ENCODE results near the gene GUCY1B1. TPM values are rescaled to one million over a fixed set of nuclear protein-coding genes. Genes with fewer than 3 reads are reported as not detected.

The GUCY1B1 gene
- total and polyA plus RNA-seq, 11 donors, result 12.5 to 30.7 (median 18.5) TPM

GRCh38 chr4:155819066-155819465, 60.2 kb downstream of the GUCY1B1 start:
- DNase-seq (peak in 2 of 5 donors; percentile 27 to 45), ATAC-seq (peak in 1 of 4 donors; percentile 43)
- no peak for TF ChIP-seq POLR2A (IDR thresholded peaks at IDR 0.05)
- TF ChIP-seq CTCF (IDR thresholded peaks at IDR 0.05), result no peak
- H3K9me3 ChIP-seq, result no peaks in the 10 kb centered on the region
- 52 to 69% (median 62%) methylated on average over 1 of the region's 1 CpG for WGBS, 4 donors
- intact Hi-C loops (cut with DNase I), result loop anchor here in 1 of 10 donors (10.0 kb wide), 1 partner anchor 366 kb away; no protein-coding TSS in a partner anchor
- H3K36me3 ChIP-seq, result no peaks in the 10 kb centered on the region
- peaks cover 0 to 4% (median 0%) of the 10 kb centered on the region in 12 donors for H3K4me1 ChIP-seq
- no peak overlapping the region for H3K4me3 ChIP-seq
- no peaks in the 10 kb centered on the region for H3K27me3 ChIP-seq
- H3K27ac ChIP-seq, result no peak overlapping the region

- no peak overlapping the region for H3K4me3 ChIP-seq
- DNase-seq, result no peak
- H3K4me1 ChIP-seq, result peaks cover 0 to 4% (median 0%) of the 10 kb centered on the region in 12 donors
- H3K27ac ChIP-seq, result no peak overlapping the region
- ATAC-seq, result no peak
- intact Hi-C loops (cut with DNase I), result no loop called here
- TF ChIP-seq POLR2A (IDR thresholded peaks at IDR 0.05) (no peak), CTCF (IDR thresholded peaks at IDR 0.05) (no peak)
- H3K36me3 ChIP-seq, result no peaks in the 10 kb centered on the region
- H3K9me3 ChIP-seq, result no peaks in the 10 kb centered on the region
- 83 to 89% (median 84%) methylated on average over 4 of the region's 4 CpGs for WGBS, 4 donors
- peaks cover 0 to 4% (median 0%) of the 10 kb centered on the region in 9 donors for H3K27me3 ChIP-seq
These were observed 62.2 kb downstream of the GUCY1B1 start for GRCh38 chr4:155820887-155821518.

- H3K36me3 ChIP-seq, result no peaks in the 10 kb centered on the region
- TF ChIP-seq CTCF (IDR thresholded peaks at IDR 0.05) (no peak), POLR2A (IDR thresholded peaks at IDR 0.05) (no peak)
- no peak overlapping the region for H3K27ac ChIP-seq
- H3K4me1 ChIP-seq, result peaks cover 0 to 4% (median 0%) of the 10 kb centered on the region in 12 donors
- peaks cover 0 to 4% (median 0%) of the 10 kb centered on the region in 9 donors for H3K27me3 ChIP-seq
- intact Hi-C loops (cut with DNase I), result no loop called here
- H3K9me3 ChIP-seq, result no peaks in the 10 kb centered on the region
- ATAC-seq (no peak), DNase-seq (no peak)
- H3K4me3 ChIP-seq, result no peak overlapping the region
- WGBS, 4 donors, result 77 to 81% (median 80%) methylated on average over 3 of the region's 3 CpGs
These were observed 63.8 kb downstream of the GUCY1B1 start for GRCh38 chr4:155822572-155822971.

GRCh38 chr4:155828628-155829027, 69.8 kb downstream of the GUCY1B1 start:
- H3K36me3 ChIP-seq, result no peaks in the 10 kb centered on the region
- DNase-seq (no peak), ATAC-seq (no peak)
- TF ChIP-seq CTCF (IDR thresholded peaks at IDR 0.05) (no peak), POLR2A (IDR thresholded peaks at IDR 0.05) (no peak)
- no peaks in the 10 kb centered on the region for H3K9me3 ChIP-seq
- peaks cover 0 to 4% (median 0%) of the 10 kb centered on the region in 9 donors for H3K27me3 ChIP-seq
- intact Hi-C loops (cut with DNase I), result no loop called here
- no peaks in the 10 kb centered on the region for H3K4me1 ChIP-seq
- H3K4me3 ChIP-seq, result no peak overlapping the region
- H3K27ac ChIP-seq, result no peak overlapping the region
- WGBS, 4 donors, result 79 to 90% (median 89%) methylated on average over 3 of the region's 3 CpGs

Data from heart left ventricle (tissue), 16 donors.